H9 (cell line): ENCODE data around the gene TM9SF2. TPM values are rescaled to one million over a fixed set of nuclear protein-coding genes. Genes with fewer than 3 reads are reported as not detected.

Source experiments
- DNase-seq: peaks from one replicate; pipeline ENCODE4 v3.0.0-alpha.2; 2017
- H2AFZ ChIP-seq: one replicate; pipeline ENCODE4 v1.6.1; 2013; ENCODE audit warnings: mild to moderate bottlenecking, low read length, control low read depth, moderate library complexity
- H2AK5ac ChIP-seq: 2 replicates; pipeline ENCODE4 v1.6.1; 2013; ENCODE audit warnings: low read length, control low read depth, mixed read lengths; ENCODE audit not compliant: insufficient read length
- H2BK120ac ChIP-seq: one replicate; pipeline ENCODE4 v1.6.1; 2013; ENCODE audit warnings: low read depth, mild to moderate bottlenecking, low read length, control low read depth, inconsistent platforms; ENCODE audit not compliant: poor library complexity, severe bottlenecking
- H2BK12ac ChIP-seq: 2 replicates; pipeline ENCODE4 v1.6.1; 2013; ENCODE audit warnings: low read length, control low read depth, mixed read lengths, low read depth; ENCODE audit not compliant: insufficient read length
- H2BK15ac ChIP-seq: 2 replicates; pipeline ENCODE4 v1.6.1; 2013; ENCODE audit warnings: low read depth, low read length, control low read depth
- H2BK20ac ChIP-seq: one replicate; pipeline ENCODE4 v1.6.1; 2013; ENCODE audit warnings: low read depth, mild to moderate bottlenecking, low read length, control low read depth, inconsistent platforms; ENCODE audit not compliant: poor library complexity, severe bottlenecking
- H2BK5ac ChIP-seq: 2 replicates; pipeline ENCODE4 v1.6.1; 2013; ENCODE audit warnings: low read length, control low read depth, mixed read lengths; ENCODE audit not compliant: insufficient read length
- H3K14ac ChIP-seq: 2 replicates; pipeline ENCODE4 v1.6.1; 2013; ENCODE audit warnings: low read length, control low read depth; ENCODE audit not compliant: insufficient read depth
- H3K18ac ChIP-seq: 2 replicates; pipeline ENCODE4 v1.6.1; 2013; ENCODE audit warnings: low read depth, mild to moderate bottlenecking, mixed read lengths, low read length, control low read depth; ENCODE audit not compliant: insufficient read length
- H3K23ac ChIP-seq: 2 replicates; pipeline ENCODE4 v1.6.1; 2013; ENCODE audit warnings: low read length, control low read depth, mixed read lengths, low read depth; ENCODE audit not compliant: insufficient read length
- H3K23me2 ChIP-seq: 2 replicates; pipeline ENCODE4 v1.6.1; 2013; ENCODE audit warnings: low read depth, mild to moderate bottlenecking, mixed read lengths, low read length, control low read depth; ENCODE audit not compliant: insufficient read length, poor library complexity, severe bottlenecking
- H3K27ac ChIP-seq: 2 replicates; pipeline ENCODE4 v1.5.1; 2013; ENCODE audit warnings: low read length, control low read depth, mixed read lengths, low read depth; ENCODE audit not compliant: insufficient read length
- H3K27me3 ChIP-seq: 2 replicates; pipeline ENCODE4 v1.6.1; 2013; ENCODE audit warnings: low read length, control low read depth, inconsistent platforms; ENCODE audit not compliant: insufficient read depth
- H3K4ac ChIP-seq: 2 replicates; pipeline ENCODE4 v1.6.1; 2013; ENCODE audit warnings: low read depth, mild to moderate bottlenecking, control low read depth, inconsistent platforms, low read length, moderate library complexity
- H3K4me1 ChIP-seq: 2 replicates; pipeline ENCODE4 v1.6.1; 2013; ENCODE audit warnings: low read length, control low read depth, inconsistent platforms; ENCODE audit not compliant: insufficient read depth
- H3K4me2 ChIP-seq: 2 replicates; pipeline ENCODE4 v1.6.1; 2013; ENCODE audit warnings: low read length, control low read depth, mixed read lengths; ENCODE audit not compliant: insufficient read length, insufficient read depth
- H3K56ac ChIP-seq: 2 replicates; pipeline ENCODE4 v1.6.1; 2013; ENCODE audit warnings: low read depth, mild to moderate bottlenecking, mixed read lengths, low read length, control low read depth; ENCODE audit not compliant: insufficient read length
- H3K79me1 ChIP-seq: 2 replicates; pipeline ENCODE4 v1.6.1; 2013; ENCODE audit warnings: low read depth, mild to moderate bottlenecking, moderate library complexity, low read length, control low read depth, inconsistent platforms; ENCODE audit not compliant: insufficient read depth, poor library complexity, severe bottlenecking
- H3K79me2 ChIP-seq: 2 replicates; pipeline ENCODE4 v1.6.1; 2013; ENCODE audit warnings: low read length, control low read depth, inconsistent platforms; ENCODE audit not compliant: insufficient read depth
- H3K9ac ChIP-seq: 2 replicates; pipeline ENCODE4 v1.6.1; 2013; ENCODE audit warnings: low read length, control low read depth, mixed read lengths; ENCODE audit not compliant: insufficient read length; ENCODE audit errors: extremely low read depth
- H3K9me3 ChIP-seq: one replicate; pipeline ENCODE4 v1.6.1; 2013; ENCODE audit warnings: low read depth, low read length, inconsistent platforms; ENCODE audit not compliant: control insufficient read depth
- H3T11ph ChIP-seq: one replicate; pipeline ENCODE4 v1.6.1; 2013; ENCODE audit warnings: mild to moderate bottlenecking, low read length, control low read depth, inconsistent platforms
- H4K20me1 ChIP-seq: one replicate; pipeline ENCODE4 v1.6.1; 2013; ENCODE audit not compliant: control insufficient read depth, insufficient read length, insufficient read depth
- H4K5ac ChIP-seq: 2 replicates; pipeline ENCODE4 v1.6.1; 2013; ENCODE audit warnings: low read depth, mild to moderate bottlenecking, mixed read lengths, low read length, control low read depth; ENCODE audit not compliant: insufficient read length
- H4K8ac ChIP-seq: replicated peaks from 2 replicates; pipeline ENCODE4 v1.6.1; 2013; ENCODE audit warnings: low read length, control low read depth, mixed read lengths, low read depth; ENCODE audit not compliant: insufficient read length
- H4K91ac ChIP-seq: 2 replicates; pipeline ENCODE4 v1.6.1; 2013; ENCODE audit warnings: low read depth, mild to moderate bottlenecking, moderate library complexity, mixed read lengths, low read length, control low read depth; ENCODE audit not compliant: insufficient read length
- H3K27ac Mint-ChIP-seq, 3 experiments: 2 replicates in 2 of 3; 3 replicates in 1 of 3; pipeline ENCODE4 v1.8.0; 2020 to 2021; ENCODE audit warnings: mixed read lengths in 3 of 3, mild to moderate bottlenecking in 1 of 3, moderate library complexity in 1 of 3
- H3K27me3 Mint-ChIP-seq: 2 replicates; pipeline ENCODE4 v1.8.0; 2021; ENCODE audit warnings: low read depth, mild to moderate bottlenecking, moderate library complexity, mixed read lengths
- H3K36me3 Mint-ChIP-seq, 3 experiments: 2 replicates in 2 of 3; 3 replicates in 1 of 3; pipeline ENCODE4 v1.8.0; 2020 to 2021; ENCODE audit warnings: low read depth in 3 of 3, mixed read lengths in 3 of 3; ENCODE audit not compliant: insufficient read depth in 1 of 3
- H3K4me1 Mint-ChIP-seq, 2 experiments: 2 replicates each; pipeline ENCODE4 v1.8.0; 2020; ENCODE audit warnings: mixed read lengths in 2 of 2
- H3K4me3 Mint-ChIP-seq, 2 experiments: 2 replicates in 1 of 2; 3 replicates in 1 of 2; pipeline ENCODE4 v1.8.0; 2020 to 2021; ENCODE audit warnings: mild to moderate bottlenecking in 2 of 2, mixed read lengths in 2 of 2, moderate library complexity in 1 of 2
- H3K9me3 Mint-ChIP-seq, 2 experiments: 2 replicates in 1 of 2; 3 replicates in 1 of 2; pipeline ENCODE4 v1.8.0; 2020; ENCODE audit warnings: mild to moderate bottlenecking in 2 of 2, mixed read lengths in 2 of 2, moderate library complexity in 1 of 2
- WGBS: extraction: QIAGEN DNeasy Blood & Tissue Kit; methylation state at CpG from one replicate; pipeline ENCODE4 v1.1.7; 2013; ENCODE audit warnings: missing lambda C conversion rate, low lambda C conversion rate, mixed read lengths; ENCODE audit not compliant: insufficient read length; ENCODE audit errors: extremely low coverage; 5-methylcytosine and 5-hydroxymethylcytosine counted together
- total RNA-seq: library from RNA; stranded (reverse); gene quantifications from 2 replicates; pipeline ENCODE4 v1.2.1, GENCODE V29; 2021
- TF ChIP-seq, protein P1 (sequence below): fragments of 200-600 bp; sonication (generic); conservative IDR thresholded peaks from 3 replicates; pipeline ENCODE4 v1.8.0; 2021; ENCODE audit warnings: antibody characterized with exemption, mild to moderate bottlenecking

TM9SF2 gene
- total RNA-seq, 1 experiment from 2014 or later: 86.1 TPM

- H3K9me3 ChIP-seq: no peaks in the 10 kb centered on the region
- no peak overlapping the region for H3K4ac ChIP-seq
- H3T11ph ChIP-seq: no peak overlapping the region
- H2BK120ac ChIP-seq: no peak overlapping the region
- H3K27me3 ChIP-seq: no peaks in the 10 kb centered on the region
- H3K56ac ChIP-seq: no peak overlapping the region
- no CpG with 5 or more reads among the region's 3 CpGs for WGBS
- H3K4me2 ChIP-seq: no peak overlapping the region
- Mint-ChIP-seq H3K4me3 (no peak overlapping the region), H3K36me3 (no peaks in the 10 kb centered on the region), H3K27me3 (peaks cover 2% of the 10 kb centered on the region), H3K27ac (no peak overlapping the region), H3K4me1 (peaks cover 0 to under 1% of the 10 kb centered on the region in 2 experiments; a peak in 1 of 4 replicates), H3K9me3 (no peaks in the 10 kb centered on the region)
- no peak overlapping the region for H3K23ac ChIP-seq
- H3K18ac ChIP-seq: no peak overlapping the region
- H4K5ac ChIP-seq: no peak overlapping the region
- H2BK5ac ChIP-seq: no peak overlapping the region
- no peak for DNase-seq
- H3K4me1 ChIP-seq: no peaks in the 10 kb centered on the region
- no peak overlapping the region for H2BK12ac ChIP-seq
- H3K27ac ChIP-seq: no peak overlapping the region
- TF ChIP-seq, protein P1, sequence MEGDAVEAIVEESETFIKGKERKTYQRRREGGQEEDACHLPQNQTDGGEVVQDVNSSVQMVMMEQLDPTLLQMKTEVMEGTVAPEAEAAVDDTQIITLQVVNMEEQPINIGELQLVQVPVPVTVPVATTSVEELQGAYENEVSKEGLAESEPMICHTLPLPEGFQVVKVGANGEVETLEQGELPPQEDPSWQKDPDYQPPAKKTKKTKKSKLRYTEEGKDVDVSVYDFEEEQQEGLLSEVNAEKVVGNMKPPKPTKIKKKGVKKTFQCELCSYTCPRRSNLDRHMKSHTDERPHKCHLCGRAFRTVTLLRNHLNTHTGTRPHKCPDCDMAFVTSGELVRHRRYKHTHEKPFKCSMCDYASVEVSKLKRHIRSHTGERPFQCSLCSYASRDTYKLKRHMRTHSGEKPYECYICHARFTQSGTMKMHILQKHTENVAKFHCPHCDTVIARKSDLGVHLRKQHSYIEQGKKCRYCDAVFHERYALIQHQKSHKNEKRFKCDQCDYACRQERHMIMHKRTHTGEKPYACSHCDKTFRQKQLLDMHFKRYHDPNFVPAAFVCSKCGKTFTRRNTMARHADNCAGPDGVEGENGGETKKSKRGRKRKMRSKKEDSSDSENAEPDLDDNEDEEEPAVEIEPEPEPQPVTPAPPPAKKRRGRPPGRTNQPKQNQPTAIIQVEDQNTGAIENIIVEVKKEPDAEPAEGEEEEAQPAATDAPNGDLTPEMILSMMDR: no peak
- no peaks in the 10 kb centered on the region for H3K79me1 ChIP-seq
- H3K23me2 ChIP-seq: no peaks in the 10 kb centered on the region
- H3K9ac ChIP-seq: no peak overlapping the region
- H4K20me1 ChIP-seq: no peaks in the 10 kb centered on the region
- no peak overlapping the region for H3K14ac ChIP-seq
- no peaks in the 10 kb centered on the region for H3K79me2 ChIP-seq
- H2BK15ac ChIP-seq: no peak overlapping the region
- H2AFZ ChIP-seq: no peak overlapping the region
- H2AK5ac ChIP-seq: no peak overlapping the region
- H4K91ac ChIP-seq: no peak overlapping the region
- H2BK20ac ChIP-seq: no peak overlapping the region
- no peak overlapping the region for H4K8ac ChIP-seq
Measured at GRCh38 chr13:99463646-99464397, 37.5 kb upstream of the TM9SF2 start.
